ENCODE measurements around the gene NTSR1.

The NTSR1 gene

GRCh38 chr20:62694868-62695267 lies 13.8 kb upstream of the NTSR1 start:
- DNase-seq = no peak

DNA sequence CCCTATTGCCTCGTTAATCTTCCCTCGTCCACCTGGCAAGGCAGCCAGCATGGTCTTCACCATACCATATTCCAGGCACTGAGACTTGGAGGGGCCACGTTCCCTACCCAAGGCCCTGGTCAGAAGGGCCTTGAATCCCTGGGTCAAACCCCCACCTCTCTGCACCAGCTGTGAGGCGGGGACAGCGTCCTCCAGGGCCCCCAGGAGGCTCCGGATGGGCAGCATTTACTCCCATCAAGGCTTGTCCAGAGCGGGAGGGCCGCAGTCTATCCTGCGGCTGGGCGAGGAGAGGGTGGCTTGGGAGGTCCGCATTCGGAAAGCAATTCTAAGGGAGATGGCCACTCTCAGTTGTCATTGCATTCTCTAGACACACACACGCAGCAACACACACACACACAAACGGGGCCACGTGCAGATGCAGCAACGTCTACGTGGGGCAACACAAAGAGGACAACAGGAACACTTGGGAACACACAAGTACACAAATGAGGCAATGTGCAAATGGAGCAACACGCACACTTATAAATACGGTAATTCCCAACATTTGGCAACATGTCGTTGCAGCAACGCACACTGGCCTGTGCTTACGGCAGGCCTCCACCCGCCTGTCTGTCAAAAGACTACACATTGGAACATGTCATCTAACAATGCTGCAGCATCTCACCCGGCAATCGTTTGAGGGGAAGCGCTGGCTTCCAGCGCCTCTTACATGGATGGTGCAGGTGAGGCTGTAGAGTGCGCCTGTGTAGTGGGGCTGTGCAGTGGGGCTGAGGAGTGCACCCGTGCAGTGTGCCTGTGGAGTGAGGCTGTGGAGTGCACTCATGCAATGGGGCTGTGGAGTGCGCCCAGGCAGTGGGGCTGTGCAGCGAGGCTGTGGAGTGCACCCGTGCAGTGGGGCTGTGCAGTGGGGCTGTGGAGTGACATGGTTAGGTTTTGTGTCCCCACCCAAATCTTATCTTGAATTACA lies 12.9 kb upstream of the NTSR1 start:
- DNase-seq = no peak

- no peak for DNase-seq
These were observed 12.1 kb upstream of the NTSR1 start for GRCh38 chr20:62696434-62696957.

GRCh38 chr20:62696989-62697388 lies 11.6 kb upstream of the NTSR1 start:
- DNase-seq = no peak

GRCh38 chr20:62697468-62697912 lies 11.1 kb upstream of the NTSR1 start:
- DNase-seq = no peak

DNA sequence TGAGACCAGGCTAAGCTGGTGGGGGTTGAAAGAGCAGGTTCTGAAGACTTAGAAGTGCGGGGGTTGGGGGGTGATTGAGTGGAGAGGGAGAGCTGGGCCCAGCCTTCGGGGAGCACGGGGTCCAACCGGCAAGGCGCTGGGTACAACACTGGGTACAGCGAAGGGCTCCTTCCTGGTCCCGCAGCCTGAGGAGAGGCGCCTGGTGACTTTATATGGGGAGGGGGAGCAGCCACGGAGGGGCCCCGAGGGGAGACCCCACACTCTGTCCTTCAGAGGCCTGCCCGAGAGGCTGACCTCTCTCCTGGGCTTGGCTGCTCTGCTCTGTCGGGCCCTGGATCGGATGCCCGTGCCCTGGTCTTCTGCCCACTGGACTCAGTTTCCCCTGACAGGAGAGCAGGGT lies 10.4 kb upstream of the NTSR1 start:
- no peak for DNase-seq

- no peak for DNase-seq
These were observed 9.3 kb upstream of the NTSR1 start for GRCh38 chr20:62699296-62699695.

- no peak for DNase-seq
These were observed 8.9 kb upstream of the NTSR1 start for GRCh38 chr20:62699741-62700140.

GRCh38 chr20:62700261-62700930 lies 8.2 kb upstream of the NTSR1 start:
- DNase-seq = no peak

- no peak for DNase-seq
These were observed 7.2 kb upstream of the NTSR1 start for GRCh38 chr20:62701161-62702012.

DNA sequence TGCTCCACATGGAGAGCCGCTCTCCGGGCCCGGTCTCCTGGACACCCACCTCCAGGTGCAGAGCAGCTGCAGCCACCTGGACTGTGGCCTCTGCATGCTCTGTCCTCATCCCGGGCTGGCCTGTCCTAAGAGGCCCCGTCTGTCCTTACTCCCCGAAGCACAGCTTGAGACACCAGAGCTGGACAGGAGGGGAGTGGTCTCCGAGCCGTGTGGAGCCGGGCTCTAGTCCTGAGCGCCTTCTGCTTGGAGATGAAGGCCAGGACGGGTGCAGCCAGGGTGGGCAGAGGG lies 6.7 kb upstream of the NTSR1 start:
- no peak for DNase-seq

GRCh38 chr20:62702895-62703852 lies 5.5 kb upstream of the NTSR1 start:
- no peak for DNase-seq

GRCh38 chr20:62703853-62704228 lies 4.8 kb upstream of the NTSR1 start:
- DNase-seq = no peak

GRCh38 chr20:62704341-62704948 lies 4.2 kb upstream of the NTSR1 start:
- no peak for DNase-seq

- DNase-seq = no peak
These were observed 3.0 kb upstream of the NTSR1 start for GRCh38 chr20:62705627-62706026.

- DNase-seq = no peak
These were observed 2.3 kb upstream of the NTSR1 start for GRCh38 chr20:62706344-62706743.

GRCh38 chr20:62706857-62707256 lies 1.8 kb upstream of the NTSR1 start:
- no peak for DNase-seq

DNA sequence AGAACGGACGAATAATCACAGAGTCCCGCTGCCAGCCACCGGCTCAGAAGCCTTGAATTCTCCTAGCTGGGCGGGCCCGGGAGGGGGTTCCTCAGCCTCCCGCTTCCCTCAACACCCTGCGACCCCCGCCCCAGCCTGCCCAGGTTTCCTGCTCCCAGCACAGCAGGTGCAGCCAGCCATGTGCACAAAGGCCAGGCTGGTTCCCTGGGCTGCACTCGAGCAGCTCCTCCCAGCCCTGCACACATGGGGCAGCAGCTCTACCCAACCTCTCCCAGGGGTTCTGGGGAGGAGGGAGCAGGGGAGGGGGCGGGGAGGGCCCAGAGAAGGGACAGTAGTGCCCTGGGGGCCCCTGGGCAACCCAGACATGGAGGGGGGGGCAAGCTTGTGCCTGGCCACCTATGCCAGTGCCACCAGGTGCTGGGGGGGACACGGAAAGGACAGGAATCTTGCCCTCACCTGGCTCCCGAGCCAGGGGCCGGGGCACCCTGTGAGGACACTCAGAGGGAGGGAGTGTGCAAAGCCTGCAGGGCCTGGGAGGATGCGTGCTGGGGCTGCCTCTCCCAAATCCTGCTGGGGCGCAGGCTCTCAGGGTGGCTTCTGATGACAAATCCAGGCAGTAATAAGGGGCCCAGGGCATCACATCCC lies 1.2 kb upstream of the NTSR1 start:
- no peak for DNase-seq

GRCh38 chr20:62707921-62708521 lies 615 bp upstream of the NTSR1 start:
- no peak for DNase-seq

DNA sequence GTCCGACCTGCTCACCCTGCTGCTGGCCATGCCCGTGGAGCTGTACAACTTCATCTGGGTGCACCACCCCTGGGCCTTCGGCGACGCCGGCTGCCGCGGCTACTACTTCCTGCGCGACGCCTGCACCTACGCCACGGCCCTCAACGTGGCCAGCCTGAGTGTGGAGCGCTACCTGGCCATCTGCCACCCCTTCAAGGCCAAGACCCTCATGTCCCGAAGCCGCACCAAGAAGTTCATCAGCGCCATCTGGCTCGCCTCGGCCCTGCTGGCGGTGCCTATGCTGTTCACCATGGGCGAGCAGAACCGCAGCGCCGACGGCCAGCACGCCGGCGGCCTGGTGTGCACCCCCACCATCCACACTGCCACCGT lies 885 bp downstream of the NTSR1 start:
- no peak for DNase-seq

Data from CD4-positive, alpha-beta T cell treated with Interleukin-21 for 1 hour (primary cell).